Upper lobe of left lung (tissue), 6 donors: ENCODE data around the gene TAAR5. TPM values are rescaled to one million over a fixed set of nuclear protein-coding genes. Genes with fewer than 3 reads are reported as not detected.

Experiments used
- ATAC-seq, 2 donors: fragments of 200-7000 bp; cut with Tn5 transposase; one replicate each; pipeline ENCODE4 v1.9.1; 2022; ENCODE audit warnings: mild to moderate bottlenecking in 2 of 2, moderate library complexity in 2 of 2; ENCODE audit not compliant: low FRiP score in 2 of 2
- DNase-seq, 2 donors: peaks; one replicate each; pipeline ENCODE4 v3.0.0-alpha.2; 2019 to 2020
- H3K27ac ChIP-seq, 4 donors: fragments of 200-600 bp; sonication (generic); one replicate each; pipeline ENCODE4 v1.5.1; 2016 to 2019
- H3K27me3 ChIP-seq, 4 donors: fragments of 200-600 bp; sonication (generic); one replicate each; pipeline ENCODE4 v1.5.1; 2017 to 2019
- H3K36me3 ChIP-seq, 4 donors: fragments of 200-600 bp; sonication (generic); one replicate each; pipeline ENCODE4 v1.5.1; 2016 to 2019
- H3K4me1 ChIP-seq, 4 donors: fragments of 200-600 bp; sonication (generic); one replicate each; pipeline ENCODE4 v1.5.1; 2018 to 2019
- H3K4me3 ChIP-seq, 4 donors: fragments of 200-600 bp; sonication (generic); one replicate each; pipeline ENCODE4 v1.5.1; 2017 to 2019; ENCODE audit warnings: mild to moderate bottlenecking in 2 of 4, moderate library complexity in 1 of 4
- H3K9me3 ChIP-seq, 4 donors: fragments of 200-600 bp; sonication (generic); one replicate each; pipeline ENCODE4 v1.5.1; 2018 to 2019
- EP300 ChIP-seq, 4 donors: sonication (generic); formaldehyde crosslinking; IDR thresholded peaks; one replicate each; pipeline ENCODE4 v1.5.1; 2017; ENCODE audit warnings: antibody characterized with exemption in 4 of 4, control low read depth in 2 of 4
- POLR2A ChIP-seq, 4 donors: fragments of 450-650 bp; IDR thresholded peaks; one replicate each; pipeline ENCODE4 v1.5.1; 2016 to 2017; ENCODE audit warnings: antibody characterized with exemption in 4 of 4, mild to moderate bottlenecking in 2 of 4
- POLR2AphosphoS5 ChIP-seq, 2 donors: sonication (generic); formaldehyde crosslinking; IDR thresholded peaks; one replicate each; pipeline ENCODE4 v1.5.1; 2017; ENCODE audit warnings: antibody characterized with exemption in 2 of 2
- WGBS, 2 donors: methylation state at CpG; one replicate each; pipeline ENCODE4 v1.1.5; 2017 to 2018; 5-methylcytosine and 5-hydroxymethylcytosine counted together
- total RNA-seq, 6 donors: library from RNA; depleted of rRNA in 4 of 6; stranded (reverse); fragments of >200 nt in 4 of 6; gene quantifications; one replicate each; pipeline versions ENCODE4 v1.1.0 to v1.2.1, GENCODE V29; 2016 to 2021
- TF ChIP-seq, protein P1 (sequence below), 6 experiments: fragments of 450-650 bp in 4 of 6; fragments of 200-600 bp in 2 of 6; sonication (generic) in 2 of 6; IDR thresholded peaks; one replicate each; pipeline ENCODE4 v1.5.1; 2016 to 2019; ENCODE audit warnings: antibody characterized with exemption in 6 of 6
- donor health status: DM: no; HTN: no; CAD: no; lungs with moderate emphysema.
- donor health status: DM: no; HTN: yes; CAD: no; lungs with severe emphysema.

Gene TAAR5
- total RNA-seq, 6 donors from 2014 or later, result not detected

- Histone ChIP-seq H3K4me1 (no peaks in the 10 kb centered on the region), H3K27ac (no peak overlapping the region), H3K27me3 (no peaks in the 10 kb centered on the region), H3K4me3 (no peak overlapping the region), H3K9me3 (no peaks in the 10 kb centered on the region), H3K36me3 (no peaks in the 10 kb centered on the region)
- no peak for ATAC-seq
- 65 to 90% methylated on average over 6 of the region's 6 CpGs for WGBS, 2 donors
- no peak for DNase-seq
- TF ChIP-seq, protein P1, sequence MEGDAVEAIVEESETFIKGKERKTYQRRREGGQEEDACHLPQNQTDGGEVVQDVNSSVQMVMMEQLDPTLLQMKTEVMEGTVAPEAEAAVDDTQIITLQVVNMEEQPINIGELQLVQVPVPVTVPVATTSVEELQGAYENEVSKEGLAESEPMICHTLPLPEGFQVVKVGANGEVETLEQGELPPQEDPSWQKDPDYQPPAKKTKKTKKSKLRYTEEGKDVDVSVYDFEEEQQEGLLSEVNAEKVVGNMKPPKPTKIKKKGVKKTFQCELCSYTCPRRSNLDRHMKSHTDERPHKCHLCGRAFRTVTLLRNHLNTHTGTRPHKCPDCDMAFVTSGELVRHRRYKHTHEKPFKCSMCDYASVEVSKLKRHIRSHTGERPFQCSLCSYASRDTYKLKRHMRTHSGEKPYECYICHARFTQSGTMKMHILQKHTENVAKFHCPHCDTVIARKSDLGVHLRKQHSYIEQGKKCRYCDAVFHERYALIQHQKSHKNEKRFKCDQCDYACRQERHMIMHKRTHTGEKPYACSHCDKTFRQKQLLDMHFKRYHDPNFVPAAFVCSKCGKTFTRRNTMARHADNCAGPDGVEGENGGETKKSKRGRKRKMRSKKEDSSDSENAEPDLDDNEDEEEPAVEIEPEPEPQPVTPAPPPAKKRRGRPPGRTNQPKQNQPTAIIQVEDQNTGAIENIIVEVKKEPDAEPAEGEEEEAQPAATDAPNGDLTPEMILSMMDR (IDR thresholded peaks at IDR 0.05), result no peak
- TF ChIP-seq POLR2AphosphoS5 (IDR thresholded peaks at IDR 0.05) (no peak), POLR2A (IDR thresholded peaks at IDR 0.05) (no peak), EP300 (IDR thresholded peaks at IDR 0.05) (no peak)
Observed at GRCh38 chr6:132596201-132596600, 6.7 kb upstream of the TAAR5 start.

GRCh38 chr6:132592855-132593254, 3.3 kb upstream of the TAAR5 start:
- Histone ChIP-seq H3K27me3 (no peaks in the 10 kb centered on the region), H3K36me3 (no peaks in the 10 kb centered on the region), H3K4me1 (no peaks in the 10 kb centered on the region), H3K4me3 (no peak overlapping the region), H3K27ac (no peak overlapping the region), H3K9me3 (no peaks in the 10 kb centered on the region)
- no peak for DNase-seq
- no peak for TF ChIP-seq POLR2A (IDR thresholded peaks at IDR 0.05)
- WGBS, 2 donors, result 47 to 56% methylated on average over 2 of the region's 2 CpGs
- ATAC-seq, result peak in 1 of 2 donors; percentile 48

DNA sequence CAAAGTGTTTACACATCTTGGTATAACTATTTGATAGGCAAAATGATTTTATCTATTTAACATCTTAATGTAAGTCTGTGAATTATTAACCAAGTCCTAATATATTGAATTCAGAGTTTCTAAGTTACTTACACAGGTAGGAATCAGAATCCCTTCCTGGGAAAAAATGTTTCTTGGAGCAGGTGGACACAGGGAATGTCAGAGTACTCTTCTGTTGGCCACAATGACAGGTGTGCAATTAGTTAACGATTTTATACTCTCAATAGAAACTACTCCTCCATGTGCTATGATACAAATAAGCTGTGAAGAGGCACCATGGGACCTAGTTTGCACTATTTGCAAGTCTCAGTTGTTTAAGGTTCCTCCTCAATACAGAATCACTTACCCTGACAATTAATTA, 821 bp upstream of the TAAR5 start:
- Histone ChIP-seq H3K9me3 (no peaks in the 10 kb centered on the region), H3K27ac (no peak overlapping the region), H3K4me3 (no peak overlapping the region), H3K36me3 (no peaks in the 10 kb centered on the region), H3K27me3 (no peaks in the 10 kb centered on the region), H3K4me1 (no peaks in the 10 kb centered on the region)
- DNase-seq (no peak), ATAC-seq (no peak)
- 74 to 75% methylated on average over 1 of the region's 1 CpG for WGBS, 2 donors
- no peak for TF ChIP-seq EP300 (IDR thresholded peaks at IDR 0.05)
- TF ChIP-seq POLR2AphosphoS5 (IDR thresholded peaks at IDR 0.05), result no peak
- no peak for TF ChIP-seq POLR2A (IDR thresholded peaks at IDR 0.05)
- TF ChIP-seq, protein P1 (IDR thresholded peaks at IDR 0.05), result no peak

DNA sequence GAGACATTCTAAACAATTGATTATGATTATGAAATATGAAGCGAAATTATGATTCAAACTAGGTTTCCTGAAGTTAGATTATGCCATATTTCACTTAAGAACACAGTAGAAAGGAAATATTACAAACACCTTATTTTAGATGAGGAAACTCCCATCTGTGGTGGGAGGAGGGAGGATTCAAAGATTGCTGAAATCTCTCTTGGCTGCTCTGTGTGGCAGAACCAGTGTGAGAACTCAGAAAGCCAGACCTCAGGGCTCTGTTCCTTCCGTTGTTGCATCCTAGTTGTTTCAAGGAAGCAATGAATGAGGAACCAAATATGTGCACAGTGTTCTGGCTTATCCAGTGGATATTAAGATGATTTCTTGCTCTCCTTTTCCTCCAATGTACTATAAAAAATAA, 2.1 kb downstream of the TAAR5 start:
- TF ChIP-seq POLR2A (IDR thresholded peaks at IDR 0.05) (no peak), POLR2AphosphoS5 (IDR thresholded peaks at IDR 0.05) (no peak), EP300 (IDR thresholded peaks at IDR 0.05) (no peak)
- TF ChIP-seq, protein P1 (IDR thresholded peaks at IDR 0.05), result no peak
- no peaks in the 10 kb centered on the region for H3K36me3 ChIP-seq
- H3K9me3 ChIP-seq, result no peaks in the 10 kb centered on the region
- no peak overlapping the region for H3K4me3 ChIP-seq
- WGBS, 2 donors, result 42 to 62% methylated on average over 2 of the region's 2 CpGs
- H3K4me1 ChIP-seq, result no peaks in the 10 kb centered on the region
- ATAC-seq, result peak in 1 of 2 donors; percentile 58
- DNase-seq, result peak in 1 of 2 donors; percentile 34
- no peak overlapping the region for H3K27ac ChIP-seq
- H3K27me3 ChIP-seq, result no peaks in the 10 kb centered on the region

DNA sequence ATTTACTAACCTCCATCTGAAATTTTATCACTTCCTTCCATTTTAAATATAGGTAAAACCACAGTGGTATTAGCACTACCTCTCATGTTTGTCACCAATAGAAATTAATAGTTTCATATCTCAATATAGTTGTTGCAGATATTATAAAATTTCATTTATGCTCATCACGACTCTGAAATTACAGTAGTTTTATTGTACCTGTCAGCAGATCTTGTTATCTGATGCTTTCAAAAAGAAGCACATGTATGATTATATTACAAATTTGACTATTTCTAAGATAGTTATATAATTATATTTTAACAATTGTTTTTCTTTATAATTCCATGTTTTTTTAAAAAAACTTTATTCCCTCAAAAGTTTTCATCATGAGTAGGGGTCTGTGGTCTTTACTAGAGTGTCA, 4.8 kb downstream of the TAAR5 start:
- Histone ChIP-seq H3K4me3 (no peak overlapping the region), H3K27ac (no peak overlapping the region), H3K9me3 (no peaks in the 10 kb centered on the region), H3K4me1 (no peaks in the 10 kb centered on the region), H3K27me3 (no peaks in the 10 kb centered on the region), H3K36me3 (no peaks in the 10 kb centered on the region)
- ATAC-seq (no peak), DNase-seq (no peak)
- WGBS, 2 donors, result 86 to 93% methylated on average over 1 of the region's 1 CpG
- TF ChIP-seq EP300 (IDR thresholded peaks at IDR 0.05) (no peak), POLR2A (IDR thresholded peaks at IDR 0.05) (no peak), POLR2AphosphoS5 (IDR thresholded peaks at IDR 0.05) (no peak)
- TF ChIP-seq, protein P1 (IDR thresholded peaks at IDR 0.05), result no peak
